ENCODE measurements around the gene DNAJC30.
"Not testable (repeated sequence)": the region's sequence is repeated elsewhere in the genome, so short reads cannot be mapped to it uniquely, and the experiment has no call there.

The DNAJC30 gene

DNA sequence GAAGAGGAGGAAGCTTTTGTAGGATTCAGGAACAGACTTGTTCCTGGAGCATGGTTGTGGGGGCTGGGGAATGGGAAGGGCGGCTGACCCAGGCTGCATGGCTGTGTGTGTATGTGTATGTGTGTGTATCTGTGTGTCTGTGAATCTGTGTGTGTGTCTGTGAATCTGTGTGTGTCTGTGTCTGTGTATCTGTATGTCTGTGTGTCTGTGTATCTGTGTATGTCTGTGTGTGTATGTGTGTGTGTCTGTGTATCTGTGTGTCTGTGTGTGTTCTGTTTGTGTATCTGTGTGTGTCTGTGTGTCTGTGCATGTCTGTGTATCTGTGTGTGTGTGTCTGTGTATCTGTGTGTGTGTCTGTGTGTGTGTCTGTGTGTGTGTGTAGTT, 42.8 kb upstream of the DNAJC30 start:
- H3K9me3 ChIP-seq (ENCODE audit: control insufficient read depth, low read length): no peaks in the 10 kb centered on the region
- peaks cover 4% of the 10 kb centered on the region for H3K4me1 ChIP-seq
- H3K9ac ChIP-seq: no peak overlapping the region
- no peak overlapping the region for H2AFZ ChIP-seq
- H3K36me3 ChIP-seq (ENCODE audit: control insufficient read depth, insufficient read depth, low read length): no peaks in the 10 kb centered on the region
- TF ChIP-seq, protein P1, sequence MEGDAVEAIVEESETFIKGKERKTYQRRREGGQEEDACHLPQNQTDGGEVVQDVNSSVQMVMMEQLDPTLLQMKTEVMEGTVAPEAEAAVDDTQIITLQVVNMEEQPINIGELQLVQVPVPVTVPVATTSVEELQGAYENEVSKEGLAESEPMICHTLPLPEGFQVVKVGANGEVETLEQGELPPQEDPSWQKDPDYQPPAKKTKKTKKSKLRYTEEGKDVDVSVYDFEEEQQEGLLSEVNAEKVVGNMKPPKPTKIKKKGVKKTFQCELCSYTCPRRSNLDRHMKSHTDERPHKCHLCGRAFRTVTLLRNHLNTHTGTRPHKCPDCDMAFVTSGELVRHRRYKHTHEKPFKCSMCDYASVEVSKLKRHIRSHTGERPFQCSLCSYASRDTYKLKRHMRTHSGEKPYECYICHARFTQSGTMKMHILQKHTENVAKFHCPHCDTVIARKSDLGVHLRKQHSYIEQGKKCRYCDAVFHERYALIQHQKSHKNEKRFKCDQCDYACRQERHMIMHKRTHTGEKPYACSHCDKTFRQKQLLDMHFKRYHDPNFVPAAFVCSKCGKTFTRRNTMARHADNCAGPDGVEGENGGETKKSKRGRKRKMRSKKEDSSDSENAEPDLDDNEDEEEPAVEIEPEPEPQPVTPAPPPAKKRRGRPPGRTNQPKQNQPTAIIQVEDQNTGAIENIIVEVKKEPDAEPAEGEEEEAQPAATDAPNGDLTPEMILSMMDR (IDR thresholded peaks at IDR 0.05): no peak
- no peaks in the 10 kb centered on the region for H3K79me2 ChIP-seq
- H3K27me3 ChIP-seq (ENCODE audit: control insufficient read depth, insufficient read depth, low read length): no peaks in the 10 kb centered on the region
- H3K4me2 ChIP-seq (ENCODE audit: low read length): no peak overlapping the region
- no peak overlapping the region for H3K27ac ChIP-seq
- H3K4me3 ChIP-seq (ENCODE audit: low read depth, low read length): no peak overlapping the region

DNA sequence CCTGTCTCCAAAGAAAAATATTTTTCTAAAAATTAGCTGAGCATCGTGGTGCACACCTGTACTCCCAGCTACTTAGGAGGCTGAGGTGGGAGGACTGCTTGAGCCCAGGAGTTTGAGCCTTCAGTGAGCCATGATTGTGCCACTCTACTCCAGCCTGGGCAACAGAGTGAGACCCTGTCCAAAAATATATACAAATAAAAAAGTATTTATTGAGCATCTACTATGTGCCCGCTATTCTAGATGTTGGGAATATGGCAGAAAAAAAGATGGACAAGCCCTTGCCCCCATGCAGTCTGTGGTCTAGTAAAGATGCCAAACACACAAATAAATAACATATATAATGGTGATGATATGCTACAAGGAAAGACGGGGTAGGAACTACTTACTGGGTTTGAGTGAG, 40.6 kb upstream of the DNAJC30 start:
- no peaks in the 10 kb centered on the region for H3K79me2 ChIP-seq
- H3K9ac ChIP-seq: no peak overlapping the region
- H2AFZ ChIP-seq: no peak overlapping the region
- H3K36me3 ChIP-seq (ENCODE audit: control insufficient read depth, insufficient read depth, low read length): no peaks in the 10 kb centered on the region
- TF ChIP-seq, protein P1 (IDR thresholded peaks at IDR 0.05): no peak
- no peaks in the 10 kb centered on the region for H3K27me3 ChIP-seq (ENCODE audit: control insufficient read depth, insufficient read depth, low read length)
- no peak overlapping the region for H3K4me3 ChIP-seq (ENCODE audit: low read depth, low read length)
- H3K27ac ChIP-seq: no peak overlapping the region
- H3K4me2 ChIP-seq (ENCODE audit: low read length): no peak overlapping the region
- no peaks in the 10 kb centered on the region for H3K9me3 ChIP-seq (ENCODE audit: control insufficient read depth, low read length)
- peaks cover 4% of the 10 kb centered on the region for H3K4me1 ChIP-seq

DNA sequence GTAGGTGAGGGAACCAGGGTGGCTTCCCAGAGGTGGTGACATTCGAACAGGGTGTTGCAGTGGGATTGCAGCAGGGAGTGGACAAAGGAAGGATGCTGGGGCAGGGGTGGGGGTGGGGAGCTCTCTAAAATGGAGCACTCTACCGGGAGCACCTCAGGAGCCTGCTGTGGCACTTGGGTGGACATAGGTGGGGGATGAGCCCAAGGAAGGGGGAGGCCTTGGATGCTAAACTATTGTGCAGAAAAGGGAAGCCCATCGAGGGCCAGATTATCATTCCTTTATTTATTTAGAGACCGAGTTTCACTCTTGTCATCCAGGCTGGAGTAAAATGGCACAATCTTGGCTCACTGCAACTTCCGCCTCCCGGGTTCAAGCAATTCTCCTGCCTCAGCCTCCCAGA, 39.5 kb upstream of the DNAJC30 start:
- H3K79me2 ChIP-seq: no peaks in the 10 kb centered on the region
- H3K4me3 ChIP-seq (ENCODE audit: low read depth, low read length): no peak overlapping the region
- H3K4me1 ChIP-seq: peaks cover 4% of the 10 kb centered on the region
- H3K27ac ChIP-seq: no peak overlapping the region
- no peaks in the 10 kb centered on the region for H3K36me3 ChIP-seq (ENCODE audit: control insufficient read depth, insufficient read depth, low read length)
- no peak overlapping the region for H2AFZ ChIP-seq
- H3K9ac ChIP-seq: no peak overlapping the region
- no peaks in the 10 kb centered on the region for H3K9me3 ChIP-seq (ENCODE audit: control insufficient read depth, low read length)
- TF ChIP-seq, protein P1 (IDR thresholded peaks at IDR 0.05): no peak
- no peaks in the 10 kb centered on the region for H3K27me3 ChIP-seq (ENCODE audit: control insufficient read depth, insufficient read depth, low read length)
- no peak overlapping the region for H3K4me2 ChIP-seq (ENCODE audit: low read length)

DNA sequence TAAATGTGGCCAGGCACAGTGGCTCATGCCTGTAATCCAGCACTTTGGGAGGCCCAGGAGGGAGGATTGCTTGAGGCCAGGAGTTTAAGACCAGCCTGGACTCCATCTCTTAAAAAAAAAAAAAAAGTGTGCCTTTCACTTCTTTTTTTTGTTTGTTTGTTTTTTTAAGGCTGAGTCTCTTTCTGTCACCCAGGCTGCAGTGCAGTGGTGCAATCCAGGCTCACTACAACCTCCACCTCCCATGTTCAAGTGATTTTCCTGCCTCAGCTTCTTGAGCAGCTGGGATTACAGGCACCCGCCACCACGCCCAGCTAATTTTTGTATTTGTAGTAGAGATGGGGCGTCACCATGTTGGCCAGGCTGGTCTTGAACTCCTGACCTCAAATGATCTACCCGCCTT, 38.9 kb upstream of the DNAJC30 start:
- H3K4me1 ChIP-seq; H3K9ac ChIP-seq; H3K36me3 ChIP-seq (ENCODE audit: control insufficient read depth, insufficient read depth, low read length); H3K27ac ChIP-seq; H3K9me3 ChIP-seq (ENCODE audit: control insufficient read depth, low read length); H2AFZ ChIP-seq; H3K4me3 ChIP-seq (ENCODE audit: low read depth, low read length); H3K79me2 ChIP-seq; H3K4me2 ChIP-seq (ENCODE audit: low read length); H3K27me3 ChIP-seq (ENCODE audit: control insufficient read depth, insufficient read depth, low read length): not testable (repeated sequence)

DNA sequence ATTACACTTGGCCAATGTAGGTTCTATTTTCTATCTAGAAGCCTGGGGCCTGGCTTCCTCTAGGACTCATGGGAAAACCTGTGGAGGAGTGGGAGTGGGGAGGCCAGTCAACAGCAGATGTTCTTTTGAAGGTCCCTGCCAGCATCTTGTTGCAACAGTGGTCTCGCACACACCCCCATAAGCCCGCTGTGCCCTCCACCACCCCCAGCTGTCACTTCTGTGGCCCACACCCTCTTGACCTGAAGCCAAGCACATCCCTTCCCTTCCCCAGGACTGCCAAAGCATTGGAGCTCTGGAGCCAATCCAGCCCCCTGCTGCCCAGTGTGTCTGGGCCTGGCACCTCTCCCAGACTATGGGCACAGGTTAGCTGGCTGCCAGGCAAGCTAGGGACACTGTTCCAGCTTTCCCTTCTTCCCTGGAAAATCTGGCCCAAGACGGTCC, 38.1 kb upstream of the DNAJC30 start:
- H3K27ac ChIP-seq: no peak overlapping the region
- no peaks in the 10 kb centered on the region for H3K27me3 ChIP-seq (ENCODE audit: control insufficient read depth, insufficient read depth, low read length)
- H3K9ac ChIP-seq: no peak overlapping the region

DNA sequence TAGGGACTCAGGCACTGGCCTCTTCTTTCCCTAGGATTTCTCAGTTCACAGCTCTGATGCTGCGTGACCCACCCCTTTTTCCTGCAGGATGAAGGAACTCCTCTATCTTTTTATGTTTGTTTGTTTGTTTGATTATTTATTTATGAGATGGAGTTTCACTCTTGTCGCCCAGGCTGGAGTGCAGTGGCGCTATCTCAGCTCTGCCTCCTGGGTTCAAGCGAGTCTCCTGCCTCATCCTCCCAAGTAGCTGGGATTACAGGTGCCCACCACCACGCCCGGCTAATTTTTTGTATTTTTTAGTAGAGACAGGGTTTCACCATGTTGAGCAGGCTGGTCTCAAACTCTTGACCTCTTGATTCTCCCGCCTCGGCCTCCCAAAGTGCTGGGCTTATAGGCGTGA, 37.2 kb upstream of the DNAJC30 start:
- H3K79me2 ChIP-seq; H3K4me3 ChIP-seq (ENCODE audit: low read depth, low read length); H3K4me2 ChIP-seq (ENCODE audit: low read length); H3K36me3 ChIP-seq (ENCODE audit: control insufficient read depth, insufficient read depth, low read length); H3K9ac ChIP-seq; H3K27ac ChIP-seq; H3K27me3 ChIP-seq (ENCODE audit: control insufficient read depth, insufficient read depth, low read length); H3K9me3 ChIP-seq (ENCODE audit: control insufficient read depth, low read length); H2AFZ ChIP-seq: not testable (repeated sequence)
- peaks cover 17% of the 10 kb centered on the region for H3K4me1 ChIP-seq

More for the DNA sequence above, 38.1 kb upstream of the DNAJC30 start:
- Histone ChIP-seq H3K36me3 (ENCODE audit: control insufficient read depth, insufficient read depth, low read length) (no peaks in the 10 kb centered on the region), H3K4me3 (ENCODE audit: low read depth, low read length) (no peak overlapping the region), H3K9me3 (ENCODE audit: control insufficient read depth, low read length) (no peaks in the 10 kb centered on the region), H2AFZ (no peak overlapping the region), H3K4me2 (ENCODE audit: low read length) (no peak overlapping the region), H3K79me2 (no peaks in the 10 kb centered on the region), H3K4me1 (peaks cover 7% of the 10 kb centered on the region)
- TF ChIP-seq, protein P1 (IDR thresholded peaks at IDR 0.05): no peak
